PFSK-1 (cell line): Measurements from ENCODE around the gene EEFSEC.

ENCODE experiments used
- FOXP2 ChIP-seq: optimal IDR thresholded peaks from 2 replicates; pipeline ENCODE3; 2011; ENCODE audit warnings: borderline replicate concordance, control low read depth, inconsistent platforms; ENCODE audit not compliant: insufficient read depth; ENCODE audit errors: extremely low read length, extremely low read depth
- POLR2AphosphoS5 ChIP-seq: IDR thresholded peaks from 2 replicates; pipeline ENCODE4 v1.6.1; 2012; ENCODE audit warnings: low read depth, mild to moderate bottlenecking, control low read depth, low read length, moderate library complexity
- REST ChIP-seq, 2 experiments: IDR thresholded peaks; 2 replicates each; pipeline versions ENCODE4 v1.6.1 to v1.8.0; 2011 to 2012; ENCODE audit warnings: low read depth in 2 of 2, low read length in 2 of 2, control low read depth in 1 of 2, inconsistent platforms in 1 of 2, mild to moderate bottlenecking in 1 of 2, moderate library complexity in 1 of 2; ENCODE audit not compliant: insufficient read depth in 1 of 2
- TAF1 ChIP-seq: IDR thresholded peaks from 2 replicates; pipeline ENCODE4 v1.6.1; 2012; ENCODE audit warnings: low read length, control low read depth, borderline replicate concordance; ENCODE audit not compliant: insufficient read depth

GRCh38 chr3:128199110-128199509 lies 45.8 kb downstream of the EEFSEC start:
- TF ChIP-seq TAF1 (no peak), POLR2AphosphoS5 (no peak), FOXP2 (no peak), REST (IDR thresholded peaks at IDR 0.05; ENCODE audit: insufficient read depth in 1 of 2, low read depth in 2 of 2, low read length in 2 of 2) (no peak)
